HG03354 (cell line): ENCODE data around the gene PACSIN1.
A peak's percentile ranks its signal among the peaks of the same experiment; 100 is the strongest.

Experiments
- ATAC-seq: cut with Tn5 transposase; IDR thresholded peaks from one replicate; pipeline ENCODE4 v1.9.1; 2021; ENCODE audit warnings: mild to moderate bottlenecking; ENCODE audit not compliant: unreplicated experiment, poor library complexity, severe bottlenecking

The PACSIN1 gene, protein sequence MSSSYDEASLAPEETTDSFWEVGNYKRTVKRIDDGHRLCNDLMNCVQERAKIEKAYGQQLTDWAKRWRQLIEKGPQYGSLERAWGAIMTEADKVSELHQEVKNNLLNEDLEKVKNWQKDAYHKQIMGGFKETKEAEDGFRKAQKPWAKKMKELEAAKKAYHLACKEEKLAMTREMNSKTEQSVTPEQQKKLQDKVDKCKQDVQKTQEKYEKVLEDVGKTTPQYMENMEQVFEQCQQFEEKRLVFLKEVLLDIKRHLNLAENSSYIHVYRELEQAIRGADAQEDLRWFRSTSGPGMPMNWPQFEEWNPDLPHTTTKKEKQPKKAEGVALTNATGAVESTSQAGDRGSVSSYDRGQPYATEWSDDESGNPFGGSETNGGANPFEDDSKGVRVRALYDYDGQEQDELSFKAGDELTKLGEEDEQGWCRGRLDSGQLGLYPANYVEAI

DNA sequence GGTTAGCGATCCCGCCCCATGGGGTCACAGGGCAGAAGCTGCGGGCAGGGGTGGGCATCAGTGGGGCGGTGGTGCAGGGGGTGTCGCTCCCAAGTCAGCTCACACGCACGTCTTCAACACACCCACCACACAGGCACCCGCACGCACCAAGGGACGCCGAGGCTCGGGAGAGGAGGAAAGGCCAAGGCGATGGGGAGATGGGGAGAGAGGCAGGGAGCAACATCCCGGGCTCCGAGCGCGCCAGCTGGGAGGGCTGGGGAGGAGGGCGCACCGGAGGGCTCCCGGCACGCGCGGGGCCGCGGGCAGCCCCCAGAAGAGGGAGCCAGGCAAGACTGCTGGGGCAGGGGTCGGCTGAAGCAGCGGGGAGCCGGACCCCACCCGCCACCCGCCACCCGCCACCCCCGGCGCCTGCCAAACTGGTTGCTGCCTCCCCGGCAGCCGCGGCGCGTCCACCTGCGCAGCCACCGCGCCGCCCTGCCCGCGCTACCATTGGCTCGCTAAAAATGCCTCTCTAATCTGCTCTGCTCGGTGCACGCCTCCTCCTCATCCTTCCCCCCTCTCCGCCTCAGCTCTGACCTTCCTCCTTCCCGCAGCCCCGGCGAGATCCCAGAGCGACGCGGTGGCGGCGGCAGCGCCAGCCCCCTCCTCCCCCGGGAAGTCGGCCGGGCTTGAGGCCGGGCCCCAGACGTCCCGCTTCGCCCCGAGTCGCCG lies at the start of gene PACSIN1:
TSS of gene PACSIN1 (plus strand) at position 546 of the 711 bp plus-strand sequence. CDS start 60,230 bp downstream, outside the sequence.
- ATAC-seq, result no peak

DNA sequence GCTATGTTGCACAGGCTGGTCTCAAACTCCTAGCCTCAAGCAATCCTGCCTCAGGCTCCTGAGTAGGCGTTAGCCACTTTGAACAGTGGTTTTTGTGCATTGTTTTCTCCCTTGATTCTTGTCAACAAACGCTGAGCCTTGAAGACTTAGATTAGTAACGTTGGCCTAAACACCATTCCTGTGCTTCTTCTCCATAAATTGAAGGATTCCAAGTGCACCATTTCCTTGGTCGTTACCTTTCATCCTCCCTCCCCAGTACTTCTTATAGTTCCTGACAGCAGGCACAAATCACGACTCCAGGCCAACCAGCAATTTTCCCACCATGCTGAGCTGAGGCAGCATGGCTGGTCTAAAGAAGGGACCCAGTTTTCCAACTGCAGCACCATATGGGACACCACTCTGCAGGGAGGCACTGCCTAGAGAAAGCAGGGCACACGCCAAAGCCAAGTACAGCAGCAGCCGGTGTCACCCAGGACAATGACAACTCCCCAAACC lies 49.0 kb upstream of the PACSIN1 start:
- no peak for ATAC-seq

DNA sequence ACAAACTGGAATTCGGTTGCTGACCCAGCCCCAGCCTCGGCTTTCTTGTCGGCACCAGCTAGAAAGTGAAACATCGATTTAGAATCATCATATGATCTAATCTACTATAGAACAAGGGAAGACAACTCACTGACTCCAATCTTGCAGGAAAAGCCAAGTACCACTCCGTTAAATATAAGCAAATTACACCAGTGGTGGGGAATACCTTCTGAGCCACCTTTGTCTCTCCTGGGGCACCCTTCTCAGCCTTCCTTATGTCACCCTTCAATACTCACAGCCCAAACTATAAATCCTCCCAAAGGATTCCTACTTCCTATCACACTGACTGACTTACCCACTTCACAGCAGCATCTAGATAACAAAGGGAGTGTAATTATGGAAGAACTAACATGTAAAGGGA lies 47.5 kb upstream of the PACSIN1 start:
- ATAC-seq, result no peak

DNA sequence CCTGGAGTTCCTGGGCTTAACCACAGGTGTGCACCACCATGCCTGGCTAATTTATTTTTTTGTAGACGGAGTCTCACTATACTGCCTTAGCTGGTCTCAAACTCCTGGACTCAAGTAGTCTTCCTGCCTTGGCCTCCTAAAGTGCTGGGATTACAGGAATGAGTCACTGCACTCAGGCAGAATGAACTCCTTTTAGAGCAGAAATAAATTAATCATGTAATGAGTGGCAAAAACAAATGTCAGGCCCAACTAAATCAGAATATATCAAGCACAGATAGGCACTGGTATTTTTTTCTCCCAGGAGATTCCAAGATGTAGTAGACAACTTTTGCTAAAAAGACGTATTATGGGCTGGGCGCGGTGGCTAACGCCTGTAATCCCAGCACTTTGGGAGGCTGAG lies 42.6 kb upstream of the PACSIN1 start:
- no peak for ATAC-seq

DNA sequence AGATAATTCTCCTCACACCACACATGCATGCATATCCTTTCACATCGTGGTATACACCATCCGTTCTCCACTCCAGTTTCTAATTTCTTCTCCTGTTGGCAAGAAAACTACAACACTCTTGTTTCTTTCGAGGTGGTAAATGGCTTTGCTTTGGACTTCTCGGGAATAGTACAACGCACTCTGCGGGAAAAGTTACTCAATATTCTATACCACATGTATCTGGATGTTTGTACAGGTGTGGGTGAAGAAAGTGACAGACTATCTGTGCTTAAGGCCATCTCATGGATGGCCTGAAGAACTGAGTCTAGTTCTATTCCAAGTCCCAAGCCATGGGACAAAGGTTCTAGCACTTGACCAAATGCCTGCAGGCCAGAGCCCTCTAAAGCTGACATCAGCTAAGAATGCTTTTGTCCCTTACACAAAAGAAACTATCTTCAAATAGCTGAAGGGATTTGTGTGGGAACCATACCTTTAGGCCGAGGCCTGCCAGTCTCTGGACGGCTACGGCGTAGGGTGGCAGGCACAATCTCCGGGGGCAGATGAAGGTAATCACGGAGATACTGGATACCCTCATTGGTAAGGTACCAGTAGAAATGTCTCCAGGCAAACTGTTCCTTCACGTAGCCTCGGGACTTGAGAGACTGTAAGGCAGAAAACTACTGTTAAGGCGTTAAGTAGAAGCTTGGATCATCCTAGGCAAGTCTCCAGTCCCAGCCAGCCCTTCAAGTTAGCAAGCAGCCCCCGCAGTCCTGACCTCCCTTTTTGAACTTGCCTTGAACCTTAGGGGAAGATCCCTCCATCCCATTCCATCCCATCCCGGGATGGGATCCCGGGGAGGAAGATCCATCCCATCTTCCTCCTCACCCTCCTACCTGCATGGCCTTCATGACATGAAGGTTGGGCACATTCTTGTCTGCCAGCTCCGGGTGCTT lies 41.4 kb upstream of the PACSIN1 start:
- ATAC-seq, result no peak

DNA sequence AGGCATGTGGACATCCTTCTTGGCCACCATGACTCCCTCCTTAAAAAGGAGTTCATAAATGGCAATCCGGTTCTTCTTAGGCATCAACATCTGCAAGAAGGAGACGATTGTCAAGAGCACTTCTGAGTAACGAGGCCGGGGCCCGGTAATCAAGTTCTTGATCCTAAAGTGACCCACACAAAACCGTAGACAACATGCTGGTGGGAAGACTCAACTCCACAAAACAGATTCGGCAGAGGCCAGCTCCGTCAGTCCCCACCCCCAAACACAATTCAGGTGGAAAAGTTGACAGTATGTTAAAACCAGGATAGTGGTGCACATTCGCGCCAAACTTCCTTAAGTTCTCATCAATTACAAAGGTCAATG lies 40.8 kb upstream of the PACSIN1 start:
- no peak for ATAC-seq

DNA sequence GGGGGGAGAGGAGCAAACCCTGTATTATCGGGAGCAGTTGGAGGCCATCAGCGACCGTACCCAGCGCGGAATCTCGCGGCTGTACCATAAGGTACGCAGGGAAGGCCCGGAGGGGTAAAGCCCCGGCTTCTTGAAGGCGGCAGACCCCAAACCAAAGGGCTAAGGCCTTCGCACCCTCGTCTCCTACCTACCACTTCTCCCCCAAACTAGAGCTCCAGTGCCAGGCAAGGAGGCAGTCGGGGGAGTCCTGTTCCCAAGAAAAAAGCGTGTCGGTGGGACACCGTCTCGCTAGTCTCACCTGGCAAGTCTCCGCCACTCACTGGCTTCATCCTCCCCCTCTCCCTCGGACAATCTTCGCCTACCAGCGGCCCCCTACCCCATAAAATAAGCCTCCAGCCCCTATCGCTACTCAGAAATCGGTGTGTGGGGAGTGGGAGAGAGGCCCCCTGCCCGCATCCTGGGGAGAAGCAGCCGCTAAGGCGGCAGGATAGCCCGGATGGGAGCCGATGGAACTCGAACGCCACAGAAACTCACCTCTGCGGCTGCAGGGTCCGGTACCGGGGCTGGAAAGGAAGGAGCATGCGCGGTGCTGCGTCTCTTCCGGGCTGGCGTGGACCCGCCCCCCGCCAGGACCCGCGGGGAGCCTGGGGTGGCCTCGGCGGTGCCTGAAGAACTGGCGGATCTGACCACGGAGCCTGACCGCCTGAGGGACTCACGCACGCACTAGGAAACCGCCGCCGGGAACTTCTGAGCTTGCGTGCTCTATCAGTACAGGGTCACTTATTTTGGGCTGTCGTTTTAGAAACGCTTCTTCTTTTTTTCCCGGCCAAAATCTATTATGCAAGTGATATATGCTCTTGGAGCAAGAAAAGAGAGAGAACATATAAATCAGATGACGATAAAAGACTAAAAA lies 40.1 kb upstream of the PACSIN1 start, which contains the start of gene RPS10:
TSS of gene RPS10 (minus strand) at position 572 of the 913 bp plus-strand sequence. CDS start 848 bp downstream, outside the sequence.
- peak; percentile 90 for ATAC-seq

DNA sequence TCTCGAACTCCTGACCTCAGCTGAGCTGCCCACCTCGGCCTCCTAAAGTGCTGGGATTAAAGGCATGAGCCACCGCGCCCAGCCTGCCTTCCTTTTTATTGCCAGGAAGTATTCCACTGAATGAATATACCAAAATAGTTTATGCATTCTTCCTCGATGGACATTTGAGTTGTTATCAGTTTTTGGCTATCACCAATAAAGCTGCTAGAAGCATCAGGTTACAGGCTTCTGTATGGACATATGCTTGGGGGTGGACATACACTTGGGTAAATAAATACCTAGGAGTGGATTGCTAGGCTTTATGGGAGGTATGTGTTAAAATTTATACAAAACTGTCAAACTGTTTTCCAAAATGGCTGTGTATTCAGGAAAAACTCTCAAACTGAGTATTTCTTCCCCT lies 30.0 kb upstream of the PACSIN1 start:
- ATAC-seq, result no peak

DNA sequence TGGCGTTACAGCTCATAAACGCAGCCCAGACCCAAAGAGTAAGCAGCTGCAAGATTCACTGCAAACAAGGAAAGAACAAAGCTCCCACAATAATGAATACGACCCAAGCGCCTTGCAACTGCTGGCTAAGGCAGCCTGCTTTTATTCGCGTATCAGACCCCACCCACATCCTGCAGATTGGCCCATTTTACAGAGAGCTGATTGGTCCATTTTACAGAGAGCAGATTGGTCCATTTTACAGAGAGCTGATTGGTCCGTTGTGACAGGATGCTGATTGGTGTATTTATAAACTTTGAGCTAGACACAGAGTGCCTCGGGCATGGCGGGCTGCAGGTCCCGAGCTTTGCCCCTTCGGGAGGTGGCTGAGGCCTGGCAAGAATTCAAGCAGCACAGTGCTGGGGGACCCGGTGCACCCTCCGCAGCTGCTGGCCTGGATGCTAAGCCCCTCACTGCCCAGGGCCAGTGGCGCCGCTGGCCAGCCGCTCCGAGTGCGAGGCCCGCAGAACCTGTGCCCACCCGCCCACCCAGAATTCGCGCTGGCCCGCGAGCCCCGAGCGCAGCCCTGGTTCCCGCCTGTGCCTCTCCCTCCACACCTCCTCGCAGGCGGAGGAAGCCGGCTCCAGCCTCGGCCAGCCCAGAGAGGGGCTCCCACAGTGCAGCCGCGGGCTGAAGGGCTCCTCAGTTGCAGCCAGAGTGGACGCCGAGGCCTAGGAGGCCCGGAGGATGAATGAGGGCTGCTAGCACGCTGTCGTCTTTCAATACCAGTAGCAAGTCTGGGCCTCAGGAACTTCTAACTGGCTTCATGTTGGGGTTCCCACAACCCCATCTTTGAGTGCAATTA lies 28.9 kb upstream of the PACSIN1 start:
- ATAC-seq, result no peak

DNA sequence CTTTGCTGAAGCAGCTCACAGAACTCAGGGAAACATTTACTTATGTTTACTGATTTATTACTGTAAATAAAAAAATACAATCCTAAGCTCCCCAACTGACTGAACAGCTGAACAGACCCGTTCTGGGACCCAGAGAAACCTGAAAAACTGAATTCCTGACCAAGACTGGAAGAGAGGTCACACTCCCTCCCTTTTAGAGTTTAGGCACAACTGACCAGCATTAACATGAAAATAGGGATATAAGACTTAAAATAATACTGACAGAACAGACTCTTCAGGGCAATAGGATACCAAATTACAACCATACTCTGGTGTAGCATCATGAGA lies 28.3 kb upstream of the PACSIN1 start:
- ATAC-seq, result no peak

DNA sequence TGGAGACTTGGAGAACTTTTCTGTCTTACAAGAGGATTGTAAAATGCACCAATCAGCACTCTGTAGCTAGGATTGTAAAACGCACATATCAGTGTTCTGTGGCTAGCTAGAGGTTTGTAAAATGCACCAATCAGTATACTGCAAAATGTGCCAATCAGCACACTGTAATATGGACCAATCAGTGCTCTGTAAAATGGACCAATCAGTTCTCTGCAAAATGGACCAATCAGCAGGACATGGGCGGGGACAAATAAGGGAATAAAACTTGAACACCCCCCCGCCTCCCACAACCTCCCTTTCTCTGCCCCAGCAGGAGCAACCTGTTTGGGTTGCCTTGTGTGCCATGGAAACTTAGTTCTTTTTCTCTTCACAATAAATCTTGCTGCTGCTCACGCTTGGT lies 27.2 kb upstream of the PACSIN1 start:
- ATAC-seq, result no peak

DNA sequence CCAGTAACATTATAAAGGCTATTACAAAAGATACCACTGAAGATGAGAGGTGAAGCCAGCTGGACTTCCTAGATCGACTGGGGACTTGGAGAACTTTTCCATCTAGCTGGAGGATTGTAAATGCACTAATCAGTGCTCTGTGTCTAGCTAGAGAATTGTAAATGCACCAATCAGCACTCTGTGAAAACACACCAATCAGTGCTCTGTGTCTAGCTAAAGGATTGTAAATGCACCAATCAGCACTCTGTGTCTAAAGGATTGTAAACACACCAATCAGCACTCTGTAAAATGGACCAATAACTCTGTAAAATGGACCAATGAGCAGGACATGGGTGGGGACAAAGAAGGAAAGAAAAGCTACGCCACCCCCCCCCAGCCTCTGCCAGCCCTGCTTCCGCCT lies 26.4 kb upstream of the PACSIN1 start:
- no peak for ATAC-seq

DNA sequence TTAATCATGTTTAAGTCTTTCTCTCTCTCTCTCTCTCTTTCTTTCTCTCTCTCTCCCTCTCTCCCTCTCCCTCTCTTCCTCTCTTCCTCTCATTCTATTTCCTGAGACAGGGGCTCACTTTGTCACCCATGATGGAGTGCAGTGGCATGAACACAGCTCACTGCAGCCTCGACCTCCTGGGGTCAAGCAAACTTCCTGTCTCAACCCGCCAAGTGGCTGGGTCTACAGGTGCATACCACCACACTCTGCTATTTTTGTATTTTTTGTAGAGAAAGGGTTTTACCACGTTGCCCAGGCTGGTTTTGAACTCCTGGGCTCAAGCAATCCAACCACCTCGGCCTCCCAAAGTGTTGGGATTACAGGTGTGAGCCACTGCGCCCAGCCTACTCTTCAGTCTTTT lies 24.4 kb upstream of the PACSIN1 start:
- ATAC-seq, result no peak

DNA sequence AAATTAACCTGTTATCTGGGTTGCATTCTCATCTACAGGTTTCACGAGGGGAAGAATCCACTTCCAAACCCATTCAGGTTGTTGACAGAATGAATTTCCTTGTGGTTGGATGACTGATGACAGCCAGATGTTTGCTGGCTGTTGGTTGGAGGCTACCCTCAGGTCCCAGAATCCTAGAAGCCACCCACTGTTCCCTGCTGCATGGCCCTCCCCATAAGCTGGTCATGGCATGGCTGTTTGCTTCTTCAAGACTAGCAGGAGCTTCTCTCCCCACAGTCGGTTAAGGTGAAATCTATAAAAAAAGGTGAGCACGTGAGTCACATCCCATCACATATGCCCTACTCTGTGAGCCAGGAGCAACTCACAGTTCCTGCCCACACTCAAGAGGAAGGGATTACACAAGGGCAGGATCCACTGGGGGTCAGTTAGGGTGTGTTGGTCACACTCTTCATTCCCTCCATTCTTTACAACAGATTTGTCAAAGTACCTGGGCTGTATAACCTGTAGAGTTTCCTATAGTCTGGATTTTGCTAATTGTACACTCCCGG lies 20.5 kb upstream of the PACSIN1 start:
- no peak for ATAC-seq

DNA sequence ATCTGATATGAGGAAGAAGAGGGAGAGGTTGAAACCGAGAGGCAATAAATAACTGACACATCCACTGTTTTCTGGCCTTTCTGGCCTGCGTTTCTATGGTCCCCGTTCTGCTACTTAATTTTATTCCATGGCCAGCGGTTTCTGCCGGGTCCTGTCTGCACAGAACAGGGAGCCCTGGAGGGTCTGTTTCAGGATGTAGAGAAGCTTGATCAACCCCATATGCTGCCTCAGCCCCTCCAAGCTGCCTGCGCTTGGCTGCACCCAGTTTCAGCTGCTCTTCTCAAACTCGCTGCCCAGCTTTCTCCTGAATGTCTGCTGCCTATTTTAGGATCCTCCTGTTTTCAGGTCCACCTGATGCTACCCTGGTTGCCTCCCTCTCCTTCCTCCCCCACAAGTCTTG lies 18.5 kb upstream of the PACSIN1 start:
- ATAC-seq, result no peak

DNA sequence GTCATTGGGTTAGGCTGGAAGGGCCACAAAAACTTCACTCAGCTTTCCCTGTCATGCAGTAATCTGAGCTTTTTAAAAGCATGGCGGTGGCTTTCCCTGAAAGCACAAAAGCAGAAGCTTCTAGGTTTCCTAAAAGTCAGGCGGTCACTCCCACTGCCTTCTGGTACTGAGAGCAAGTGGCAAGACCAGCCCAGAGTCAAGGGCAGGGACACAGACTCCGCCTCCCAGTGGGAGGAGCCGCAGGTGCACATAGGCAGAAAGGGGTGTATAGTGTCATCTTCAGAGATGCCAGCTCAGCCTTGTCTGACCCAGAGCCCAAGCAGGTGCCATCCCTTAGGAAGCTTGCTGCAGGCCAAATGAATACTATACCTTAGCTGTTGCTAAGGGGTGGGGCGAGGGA lies 18.0 kb upstream of the PACSIN1 start:
- no peak for ATAC-seq

DNA sequence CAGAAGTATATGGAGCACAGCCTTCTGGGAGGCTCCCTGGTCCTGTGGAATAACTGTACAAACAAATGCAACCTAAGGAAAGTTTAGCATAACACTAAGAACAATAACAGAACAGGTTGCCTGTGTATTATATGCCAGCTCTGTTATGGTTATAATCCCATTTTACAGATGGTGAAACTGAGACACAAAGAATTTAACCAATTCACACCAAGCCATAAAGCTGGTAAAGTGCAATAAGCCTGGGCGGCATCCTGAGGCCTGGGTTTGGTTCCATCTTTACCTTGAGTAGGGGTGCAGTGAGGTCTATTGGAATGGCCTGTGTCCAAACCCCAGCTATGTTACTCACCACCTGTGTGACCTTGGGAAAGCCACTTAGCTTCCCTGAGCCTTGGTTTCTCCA lies 14.7 kb upstream of the PACSIN1 start:
- ATAC-seq, result no peak

DNA sequence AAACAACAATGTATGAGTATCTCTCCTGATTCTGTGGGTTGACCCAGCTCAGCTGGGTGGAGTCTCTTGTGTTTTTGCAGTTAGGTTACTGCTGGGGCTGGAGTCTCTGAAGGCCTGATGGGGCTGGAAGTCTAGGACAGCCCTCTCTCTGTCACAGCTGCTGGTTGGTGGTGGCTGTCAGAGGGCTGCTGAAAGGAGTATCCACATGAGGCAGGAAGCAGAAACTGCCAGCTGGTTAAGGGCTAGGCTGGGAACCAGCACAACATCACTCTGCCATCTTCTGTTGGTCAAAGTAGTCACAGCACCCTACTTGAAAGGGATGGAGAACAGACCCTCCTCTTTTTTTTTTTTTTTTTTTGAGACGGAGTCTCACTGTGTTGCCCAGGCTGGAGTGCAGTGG lies 10.0 kb upstream of the PACSIN1 start:
- ATAC-seq, result no peak
